MM.1S (cell line): ENCODE data around the gene RPS6KA3.

Experiments
- DNase-seq: peaks from one replicate; pipeline ENCODE4 v3.0.0-alpha.2; 2015
- H2AFZ ChIP-seq: fragments of 300-600 bp; sonication (generic); 2 replicates; pipeline ENCODE4 v1.6.0; 2016; ENCODE audit warnings: antibody characterized with exemption, low read length
- H3F3A ChIP-seq: fragments of 300-600 bp; sonication (generic); 2 replicates; pipeline ENCODE4 v1.6.1; 2016; ENCODE audit warnings: mild to moderate bottlenecking, antibody characterized with exemption, low read length, moderate library complexity, mixed read lengths; ENCODE audit not compliant: insufficient read depth
- H3K27ac ChIP-seq: fragments of 300-600 bp; sonication (generic); 2 replicates; pipeline ENCODE4 v1.5.1; 2016; ENCODE audit warnings: mild to moderate bottlenecking, low read length
- H3K27me3 ChIP-seq: fragments of 300-600 bp; sonication (generic); replicated peaks from 2 replicates; pipeline ENCODE4 v1.6.0; 2016; ENCODE audit warnings: low read length; ENCODE audit not compliant: insufficient read depth
- H3K36me3 ChIP-seq: fragments of 300-600 bp; sonication (generic); replicated peaks from 2 replicates; pipeline ENCODE4 v1.6.1; 2016; ENCODE audit warnings: mild to moderate bottlenecking, low read length, mixed read lengths; ENCODE audit not compliant: insufficient read depth
- H3K4me1 ChIP-seq: fragments of 300-600 bp; sonication (generic); 2 replicates; pipeline ENCODE4 v1.6.1; 2016; ENCODE audit warnings: low read length, mixed read lengths
- H3K4me2 ChIP-seq: fragments of 300-600 bp; sonication (generic); 2 replicates; pipeline ENCODE4 v1.6.0; 2016; ENCODE audit warnings: low read depth, low read length
- H3K4me3 ChIP-seq: fragments of 300-600 bp; sonication (generic); 2 replicates; pipeline ENCODE4 v1.5.1; 2016; ENCODE audit warnings: low read length, mixed read lengths
- H3K79me2 ChIP-seq: fragments of 300-600 bp; sonication (generic); 2 replicates; pipeline ENCODE4 v1.6.1; 2016; ENCODE audit warnings: mixed run types, low read length, mixed read lengths
- H3K9ac ChIP-seq: fragments of 300-600 bp; sonication (generic); 2 replicates; pipeline ENCODE4 v1.6.1; 2016; ENCODE audit warnings: low read length, mixed read lengths
- H3K9me2 ChIP-seq: fragments of 300-600 bp; sonication (generic); replicated peaks from 2 replicates; pipeline ENCODE4 v1.6.1; 2016; ENCODE audit warnings: mild to moderate bottlenecking, low read length, mixed read lengths; ENCODE audit not compliant: insufficient read depth
- H3K9me3 ChIP-seq: fragments of 300-600 bp; sonication (generic); replicated peaks from 2 replicates; pipeline ENCODE4 v1.6.1; 2016; ENCODE audit warnings: mild to moderate bottlenecking, low read length, mixed read lengths; ENCODE audit not compliant: insufficient read depth
- H4K20me1 ChIP-seq: fragments of 300-600 bp; sonication (generic); 2 replicates; pipeline ENCODE4 v1.6.1; 2016; ENCODE audit warnings: mild to moderate bottlenecking, low read length, moderate library complexity, mixed read lengths; ENCODE audit not compliant: insufficient read depth
- EZH2 ChIP-seq: fragments of 300-600 bp; sonication (generic); optimal IDR thresholded peaks from 2 replicates; pipeline ENCODE3; 2017; ENCODE audit warnings: low read depth, mild to moderate bottlenecking, antibody characterized with exemption, low read length, mixed read lengths
- EZH2phosphoT487 ChIP-seq: fragments of 300-600 bp; sonication (generic); IDR thresholded peaks from 2 replicates; pipeline ENCODE4 v1.6.1; 2018; ENCODE audit warnings: antibody characterized with exemption, low read length
- TF ChIP-seq, protein P1 (sequence below): fragments of 300-600 bp; sonication (generic); IDR thresholded peaks from 2 replicates; pipeline ENCODE4 v1.5.1; 2016; ENCODE audit warnings: antibody characterized with exemption, low read length, mixed read lengths

RPS6KA3 gene

GRCh38 chrX:20240201-20240600 lies 26.5 kb downstream of the RPS6KA3 start:
- Histone ChIP-seq H3K9me3 (no peaks in the 10 kb centered on the region), H2AFZ (no peak overlapping the region), H3K4me3 (no peak overlapping the region), H3K36me3 (no peaks in the 10 kb centered on the region), H3K9me2 (no peaks in the 10 kb centered on the region), H3K4me2 (no peak overlapping the region), H4K20me1 (no peaks in the 10 kb centered on the region), H3K79me2 (peaks cover 6% of the 10 kb centered on the region; the same call in 1 of the 2 replicates), H3K27ac (no peak overlapping the region), H3F3A (no peaks in the 10 kb centered on the region), H3K27me3 (no peaks in the 10 kb centered on the region), H3K9ac (no peak overlapping the region), H3K4me1 (no peaks in the 10 kb centered on the region)
- TF ChIP-seq, protein P1, sequence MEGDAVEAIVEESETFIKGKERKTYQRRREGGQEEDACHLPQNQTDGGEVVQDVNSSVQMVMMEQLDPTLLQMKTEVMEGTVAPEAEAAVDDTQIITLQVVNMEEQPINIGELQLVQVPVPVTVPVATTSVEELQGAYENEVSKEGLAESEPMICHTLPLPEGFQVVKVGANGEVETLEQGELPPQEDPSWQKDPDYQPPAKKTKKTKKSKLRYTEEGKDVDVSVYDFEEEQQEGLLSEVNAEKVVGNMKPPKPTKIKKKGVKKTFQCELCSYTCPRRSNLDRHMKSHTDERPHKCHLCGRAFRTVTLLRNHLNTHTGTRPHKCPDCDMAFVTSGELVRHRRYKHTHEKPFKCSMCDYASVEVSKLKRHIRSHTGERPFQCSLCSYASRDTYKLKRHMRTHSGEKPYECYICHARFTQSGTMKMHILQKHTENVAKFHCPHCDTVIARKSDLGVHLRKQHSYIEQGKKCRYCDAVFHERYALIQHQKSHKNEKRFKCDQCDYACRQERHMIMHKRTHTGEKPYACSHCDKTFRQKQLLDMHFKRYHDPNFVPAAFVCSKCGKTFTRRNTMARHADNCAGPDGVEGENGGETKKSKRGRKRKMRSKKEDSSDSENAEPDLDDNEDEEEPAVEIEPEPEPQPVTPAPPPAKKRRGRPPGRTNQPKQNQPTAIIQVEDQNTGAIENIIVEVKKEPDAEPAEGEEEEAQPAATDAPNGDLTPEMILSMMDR = no peak
- TF ChIP-seq EZH2 = no peak
- TF ChIP-seq EZH2phosphoT487 = no peak
- DNase-seq = no peak

- Histone ChIP-seq H3K9me2 (no peaks in the 10 kb centered on the region), H4K20me1 (no peaks in the 10 kb centered on the region), H3K27ac (no peak overlapping the region), H3K4me1 (no peaks in the 10 kb centered on the region), H3K27me3 (no peaks in the 10 kb centered on the region), H3K4me3 (no peak overlapping the region), H3K9me3 (no peaks in the 10 kb centered on the region), H3F3A (no peaks in the 10 kb centered on the region), H2AFZ (no peak overlapping the region), H3K4me2 (no peak overlapping the region), H3K36me3 (no peaks in the 10 kb centered on the region), H3K9ac (no peak overlapping the region), H3K79me2 (peaks cover 6% of the 10 kb centered on the region; the same call in 1 of the 2 replicates)
- DNase-seq = no peak
- TF ChIP-seq, protein P1 = no peak
- TF ChIP-seq EZH2 (no peak), EZH2phosphoT487 (no peak)
These were observed 28.8 kb downstream of the RPS6KA3 start for GRCh38 chrX:20237864-20238263.

DNA sequence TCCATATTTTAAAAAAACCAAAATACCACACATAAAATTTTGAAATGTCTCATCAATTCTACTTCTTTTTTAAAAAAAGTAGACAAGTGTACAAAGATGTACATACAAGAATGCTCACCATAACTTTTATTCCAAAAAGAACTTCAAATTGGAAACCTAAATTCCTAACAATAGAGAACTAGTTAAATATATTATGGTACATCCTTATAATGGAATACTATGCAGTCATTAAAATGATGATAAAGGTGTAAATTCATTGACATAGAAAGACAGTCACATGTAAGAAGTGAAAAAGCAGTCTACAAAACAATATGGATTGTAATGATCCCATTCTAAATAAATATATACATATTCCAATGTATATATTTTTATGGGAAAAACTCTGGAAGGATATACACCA lies 31.0 kb downstream of the RPS6KA3 start:
- Histone ChIP-seq H3K4me1 (no peaks in the 10 kb centered on the region), H3K79me2 (no peaks in the 10 kb centered on the region), H3K9me2 (no peaks in the 10 kb centered on the region), H3K9me3 (no peaks in the 10 kb centered on the region), H3K4me3 (no peak overlapping the region), H3K9ac (no peak overlapping the region), H3K36me3 (no peaks in the 10 kb centered on the region), H4K20me1 (no peaks in the 10 kb centered on the region), H3K4me2 (no peak overlapping the region), H3F3A (no peaks in the 10 kb centered on the region), H2AFZ (no peak overlapping the region), H3K27me3 (no peaks in the 10 kb centered on the region), H3K27ac (no peak overlapping the region)
- DNase-seq = no peak
- TF ChIP-seq EZH2 = no peak
- no peak for TF ChIP-seq EZH2phosphoT487
- TF ChIP-seq, protein P1 = no peak
